ENCODE data around the gene CCNT1.

- TF ChIP-seq RFX5 (IDR thresholded peaks at IDR 0.05) (no peak), CTCF (IDR thresholded peaks at IDR 0.05) (no peak), MYC (IDR thresholded peaks at IDR 0.05; ENCODE audit: borderline replicate concordance, low read length) (no peak), EP300 (IDR thresholded peaks at IDR 0.05) (no peak), ESRRA (IDR thresholded peaks at IDR 0.05; ENCODE audit: borderline replicate concordance, low read length) (no peak), ZFP36 (IDR thresholded peaks at IDR 0.05; ENCODE audit: borderline replicate concordance, partially characterized antibody) (no peak), REST (IDR thresholded peaks at IDR 0.05) (no peak), POLR2A (IDR thresholded peaks at IDR 0.05; ENCODE audit: low read length) (no peak)
Measured at GRCh38 chr12:48643011-48643410, 73.5 kb downstream of the CCNT1 start.

Measured in A549 (cell line).